K562 (cell line): ENCODE data around the gene C19orf85. TPM values are rescaled to one million over a fixed set of nuclear protein-coding genes. Genes with fewer than 3 reads are reported as not detected.

ENCODE experiments used
- ARID2 ChIP-seq: fragments of 450-650 bp; IDR thresholded peaks from 2 replicates; pipeline ENCODE4 v1.6.1; 2017; ENCODE audit warnings: antibody characterized with exemption, mild to moderate bottlenecking
- ATF1 ChIP-seq, 2 experiments: fragments of 450-650 bp in 1 of 2; IDR thresholded peaks; 2 replicates each; pipeline ENCODE4 v1.6.1; 2016; ENCODE audit warnings: missing compliant biosample characterization in 1 of 2, missing genetic modification characterization in 1 of 2
- HIVEP1 ChIP-seq: fragments of 250-450 bp; sonication (Bioruptor Pico); IDR thresholded peaks from 2 replicates; pipeline ENCODE4 v1.4.0; 2020; ENCODE audit warnings: mild to moderate bottlenecking
- HNRNPK ChIP-seq: fragments of 200-400 bp; formaldehyde crosslinking; IDR thresholded peaks from one replicate; pipeline ENCODE4 v1.6.1; 2018; ENCODE audit warnings: mild to moderate bottlenecking, low read depth, low read length; ENCODE audit not compliant: poor library complexity, severe bottlenecking
- NKRF ChIP-seq: fragments of 450-650 bp; IDR thresholded peaks from 2 replicates; pipeline ENCODE4 v1.6.1; 2016; ENCODE audit warnings: borderline replicate concordance
- SIN3A ChIP-seq, 2 experiments: fragments of 150-350 bp in 1 of 2; IDR thresholded peaks; 2 replicates each; pipeline ENCODE4 v1.6.1; 2011 to 2016; ENCODE audit warnings: borderline replicate concordance in 2 of 2, low read depth in 2 of 2, low read length in 2 of 2, mild to moderate bottlenecking in 2 of 2, moderate library complexity in 2 of 2; ENCODE audit not compliant: control insufficient read depth in 1 of 2
- TCFL5 ChIP-seq: fragments of 250-450 bp; sonication (Bioruptor Pico); conservative IDR thresholded peaks from 2 replicates; pipeline ENCODE4 v1.6.1; 2021; ENCODE audit warnings: mild to moderate bottlenecking, moderate library complexity, matching md5 sums
- ZNF57 ChIP-seq: fragments of 450-650 bp; formaldehyde crosslinking; IDR thresholded peaks from 2 replicates; pipeline ENCODE4 v1.4.0; 2020; ENCODE audit warnings: mild to moderate bottlenecking, moderate library complexity
- ZNF668 ChIP-seq: fragments of 250-450 bp; sonication (Bioruptor Pico); IDR thresholded peaks from 2 replicates; pipeline ENCODE4 v1.8.0; 2022; ENCODE audit warnings: mild to moderate bottlenecking, inconsistent platforms
- ZZZ3 ChIP-seq: fragments of 450-650 bp; IDR thresholded peaks from 2 replicates; pipeline ENCODE4 v1.6.1; 2016; ENCODE audit warnings: antibody characterized with exemption, mild to moderate bottlenecking, moderate library complexity
- polyA plus RNA-seq, 8 experiments: library from polyadenylated mRNA; depleted of rRNA in 4 of 8; stranded (reverse) in 5 of 8; unstranded in 3 of 8; fragments of >200 nt; fragmentation: Nextera tagmentation in 2 of 8; fragmentation: Illumina TruSeq in 1 of 8; extraction: Ambion mirVana in 2 of 8; extraction: Trizol in 1 of 8; gene quantifications; 2 replicates each; pipeline versions ENCODE4 v1.2.1 to v1.2.3, GENCODE V29; 2011 to 2014; ENCODE audit warnings: inconsistent platforms in 1 of 8, missing spikeins in 1 of 8
- total RNA-seq, 7 experiments: library from RNA; depleted of rRNA in 6 of 7; stranded (reverse); fragments of >200 nt in 6 of 7; fragmentation: Illumina TruSeq in 2 of 7; extraction: Trizol in 2 of 7; gene quantifications; 2 replicates each; pipeline versions ENCODE4 v1.2.1 to v1.2.3, GENCODE V29; 2011 to 2021; ENCODE audit warnings: low replicate concordance in 1 of 7
- TF ChIP-seq, protein P1 (sequence below): sonication (generic); formaldehyde crosslinking; IDR thresholded peaks from 2 replicates; pipeline ENCODE4 v1.9.0; 2022; ENCODE audit warnings: mild to moderate bottlenecking, missing genetic modification reagents
- TF ChIP-seq, protein P2 (sequence below): sonication (generic); formaldehyde crosslinking; IDR thresholded peaks from 2 replicates; pipeline ENCODE4 v1.8.0; 2022; ENCODE audit warnings: mild to moderate bottlenecking, missing genetic modification reagents

The C19orf85 gene
- total and polyA plus RNA-seq, 9 of the 15 experiments (the other 6 are each of a cell fraction or from before 2014, with no cell fraction given), result not detected

DNA sequence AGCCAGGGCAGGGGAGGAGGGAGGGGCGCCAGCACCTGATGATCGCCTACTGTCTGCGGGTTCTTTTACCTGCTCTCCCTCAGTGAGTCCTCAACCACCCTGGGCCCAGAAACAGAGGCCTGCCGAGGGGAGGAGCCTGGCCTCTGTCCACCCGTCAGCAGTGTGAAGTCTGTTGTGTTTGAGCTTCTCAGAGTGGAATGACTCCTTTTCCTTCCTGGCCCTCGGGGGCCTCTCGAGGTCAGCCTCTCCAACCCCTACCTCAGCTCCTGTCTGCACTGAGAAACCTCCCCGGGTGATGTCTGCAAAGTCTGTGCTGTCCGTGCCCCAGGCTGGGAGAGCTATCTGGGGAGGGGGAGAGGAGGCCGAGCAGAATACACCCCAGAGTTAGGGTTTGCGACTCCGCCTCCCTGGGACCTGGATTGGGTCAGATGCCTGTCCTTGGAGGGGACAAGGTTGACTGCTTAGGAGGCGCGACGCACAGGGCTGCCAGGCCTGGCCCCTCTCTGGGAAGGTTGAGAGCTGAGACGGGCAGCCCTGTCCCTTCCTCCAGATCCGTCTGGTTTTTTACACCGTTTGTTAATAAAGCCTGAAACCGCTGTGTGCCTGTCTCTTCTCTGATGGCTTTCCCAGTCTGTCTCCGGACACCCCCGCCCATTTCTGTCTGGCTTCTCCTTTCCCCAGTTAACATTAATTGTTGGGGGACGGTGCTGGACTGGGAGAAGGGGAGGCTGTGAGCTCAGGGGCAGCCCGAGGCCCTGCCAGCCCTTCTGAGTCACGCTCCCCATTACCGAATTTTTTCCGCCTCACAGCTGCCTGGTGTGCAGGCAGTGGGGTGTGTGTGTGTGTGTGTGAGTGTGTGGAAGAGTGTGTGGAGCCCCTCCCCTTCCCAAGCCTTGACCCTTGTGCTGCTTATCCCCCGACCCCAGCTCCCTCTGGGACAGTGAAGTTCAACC, 22.7 kb upstream of the C19orf85 start (continued):
- TF ChIP-seq HNRNPK, result no peak
- no peak for TF ChIP-seq ARID2
- TF ChIP-seq, protein P1, sequence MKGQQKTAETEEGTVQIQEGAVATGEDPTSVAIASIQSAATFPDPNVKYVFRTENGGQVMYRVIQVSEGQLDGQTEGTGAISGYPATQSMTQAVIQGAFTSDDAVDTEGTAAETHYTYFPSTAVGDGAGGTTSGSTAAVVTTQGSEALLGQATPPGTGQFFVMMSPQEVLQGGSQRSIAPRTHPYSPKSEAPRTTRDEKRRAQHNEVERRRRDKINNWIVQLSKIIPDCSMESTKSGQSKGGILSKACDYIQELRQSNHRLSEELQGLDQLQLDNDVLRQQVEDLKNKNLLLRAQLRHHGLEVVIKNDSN (CRISPR knock-in tag), result peak; percentile 27; the same call in 1 of the 2 replicates
- TF ChIP-seq NKRF, result no peak
- TF ChIP-seq SIN3A (IDR thresholded peaks at IDR 0.05; ENCODE audit: borderline replicate concordance in 2 of 2, control insufficient read depth in 1 of 2, low read depth in 2 of 2, low read length in 2 of 2), result no peak
- no peak for TF ChIP-seq ZNF57 (CRISPR knock-in tag)
- no peak for TF ChIP-seq ATF1 (CRISPR knock-in tag; IDR thresholded peaks at IDR 0.05)
- TF ChIP-seq ATF1 (tag; IDR thresholded peaks at IDR 0.05), result 0 out of 2 replicates have a peak, but pooled peaks have one; percentile 24
- no peak for TF ChIP-seq ZNF668 (CRISPR knock-in tag)
- TF ChIP-seq, protein P2, sequence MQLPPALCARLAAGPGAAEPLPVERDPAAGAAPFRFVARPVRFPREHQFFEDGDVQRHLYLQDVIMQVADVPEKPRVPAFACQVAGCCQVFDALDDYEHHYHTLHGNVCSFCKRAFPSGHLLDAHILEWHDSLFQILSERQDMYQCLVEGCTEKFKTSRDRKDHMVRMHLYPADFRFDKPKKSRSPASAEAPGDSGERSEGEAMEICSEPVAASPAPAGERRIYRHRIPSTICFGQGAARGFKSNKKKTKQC, result 0 out of 2 replicates have a peak, but pooled peaks have one; percentile 24
- no peak for TF ChIP-seq ZZZ3
- TF ChIP-seq HIVEP1 (CRISPR knock-in tag), result no peak
- no peak for TF ChIP-seq TCFL5 (CRISPR knock-in tag)
